Measurements from ENCODE around the gene RNASET2.

Gene RNASET2

GRCh38 chr6:166903500-166903899 lies 52.9 kb downstream of the RNASET2 start:
- H3K27ac ChIP-seq (replicated peaks), result no peak overlapping the region
- H3K27me3 ChIP-seq (ENCODE audit: insufficient read depth, poor library complexity, severe bottlenecking), result no peaks in the 10 kb centered on the region
- DNase-seq (ENCODE audit: low read depth in 1 of 2, low spot score in 1 of 2), result no peak
- H3K4me3 ChIP-seq (replicated peaks; ENCODE audit: insufficient read depth, low read length), result no peak overlapping the region
- no peak for TF ChIP-seq GABPA (IDR thresholded peaks at IDR 0.05; ENCODE audit: low read depth)
- no peak for TF ChIP-seq REST (IDR thresholded peaks at IDR 0.05; ENCODE audit: insufficient replicate concordance, low read depth)
- TF ChIP-seq SPI1 (IDR thresholded peaks at IDR 0.05; ENCODE audit: borderline replicate concordance, low read depth), result no peak
- TF ChIP-seq, protein P1, sequence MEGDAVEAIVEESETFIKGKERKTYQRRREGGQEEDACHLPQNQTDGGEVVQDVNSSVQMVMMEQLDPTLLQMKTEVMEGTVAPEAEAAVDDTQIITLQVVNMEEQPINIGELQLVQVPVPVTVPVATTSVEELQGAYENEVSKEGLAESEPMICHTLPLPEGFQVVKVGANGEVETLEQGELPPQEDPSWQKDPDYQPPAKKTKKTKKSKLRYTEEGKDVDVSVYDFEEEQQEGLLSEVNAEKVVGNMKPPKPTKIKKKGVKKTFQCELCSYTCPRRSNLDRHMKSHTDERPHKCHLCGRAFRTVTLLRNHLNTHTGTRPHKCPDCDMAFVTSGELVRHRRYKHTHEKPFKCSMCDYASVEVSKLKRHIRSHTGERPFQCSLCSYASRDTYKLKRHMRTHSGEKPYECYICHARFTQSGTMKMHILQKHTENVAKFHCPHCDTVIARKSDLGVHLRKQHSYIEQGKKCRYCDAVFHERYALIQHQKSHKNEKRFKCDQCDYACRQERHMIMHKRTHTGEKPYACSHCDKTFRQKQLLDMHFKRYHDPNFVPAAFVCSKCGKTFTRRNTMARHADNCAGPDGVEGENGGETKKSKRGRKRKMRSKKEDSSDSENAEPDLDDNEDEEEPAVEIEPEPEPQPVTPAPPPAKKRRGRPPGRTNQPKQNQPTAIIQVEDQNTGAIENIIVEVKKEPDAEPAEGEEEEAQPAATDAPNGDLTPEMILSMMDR (IDR thresholded peaks at IDR 0.05; ENCODE audit: insufficient read depth, low read length), result no peak
- TF ChIP-seq POLR2AphosphoS5 (IDR thresholded peaks at IDR 0.05; ENCODE audit: low read depth), result no peak

GRCh38 chr6:166903027-166903426 lies 53.3 kb downstream of the RNASET2 start:
- DNase-seq (ENCODE audit: low read depth in 1 of 2, low spot score in 1 of 2), result no peak
- Histone ChIP-seq H3K4me3 (replicated peaks; ENCODE audit: insufficient read depth, low read length) (no peak overlapping the region), H3K27me3 (ENCODE audit: insufficient read depth, poor library complexity, severe bottlenecking) (no peaks in the 10 kb centered on the region), H3K27ac (replicated peaks) (no peak overlapping the region)
- TF ChIP-seq, protein P1 (IDR thresholded peaks at IDR 0.05; ENCODE audit: insufficient read depth, low read length), result no peak
- TF ChIP-seq POLR2AphosphoS5 (IDR thresholded peaks at IDR 0.05; ENCODE audit: low read depth), result no peak
- no peak for TF ChIP-seq SPI1 (IDR thresholded peaks at IDR 0.05; ENCODE audit: borderline replicate concordance, low read depth)
- TF ChIP-seq GABPA (IDR thresholded peaks at IDR 0.05; ENCODE audit: low read depth), result no peak
- TF ChIP-seq REST (IDR thresholded peaks at IDR 0.05; ENCODE audit: insufficient replicate concordance, low read depth), result no peak

DNA sequence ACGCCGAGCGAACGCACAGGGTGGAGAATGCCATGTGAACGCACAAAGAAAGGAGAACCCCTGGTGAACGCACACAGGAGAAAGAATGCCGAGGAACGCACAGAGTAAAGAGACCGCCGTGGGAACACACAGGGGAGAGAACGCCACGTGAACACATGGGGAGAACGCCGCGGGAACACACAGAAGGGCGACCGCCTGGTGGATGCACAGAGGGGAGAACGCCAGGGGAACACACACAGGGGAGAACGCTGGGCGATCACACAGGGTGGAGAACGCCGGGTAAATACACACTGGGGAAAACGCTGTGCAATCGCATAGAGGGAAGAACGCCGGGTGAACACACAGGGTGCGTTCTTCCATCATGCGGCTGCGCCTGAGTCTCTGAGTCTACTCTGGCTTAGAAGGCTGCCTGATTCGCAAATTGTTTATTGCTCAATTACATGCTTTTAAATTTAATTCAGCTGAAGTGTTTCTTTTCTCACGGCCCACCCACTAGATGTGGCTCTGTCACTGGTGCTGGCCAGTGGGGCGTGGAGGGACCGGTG lies 54.1 kb downstream of the RNASET2 start:
- TF ChIP-seq GABPA (IDR thresholded peaks at IDR 0.05; ENCODE audit: low read depth), result no peak
- TF ChIP-seq REST (IDR thresholded peaks at IDR 0.05; ENCODE audit: insufficient replicate concordance, low read depth), result no peak
- Histone ChIP-seq H3K27me3 (ENCODE audit: insufficient read depth, poor library complexity, severe bottlenecking) (no peaks in the 10 kb centered on the region), H3K27ac (replicated peaks) (no peak overlapping the region), H3K4me3 (replicated peaks; ENCODE audit: insufficient read depth, low read length) (no peak overlapping the region)
- no peak for DNase-seq (ENCODE audit: low read depth in 1 of 2, low spot score in 1 of 2)

Measured in HL-60 (cell line).